Fibroblast of skin of right quadriceps (primary cell): ENCODE data around the gene SLC10A7.

ENCODE experiments used
- DNase-seq: peaks from one replicate; pipeline ENCODE4 v3.0.0-alpha.2; 2013

SLC10A7 gene

GRCh38 chr4:146490106-146490505 lies 31.6 kb downstream of the SLC10A7 start:
- DNase-seq: no peak

- DNase-seq: peak; percentile 39
Observed at GRCh38 chr4:146488495-146489174, 33.1 kb downstream of the SLC10A7 start.

- DNase-seq: no peak
Observed at GRCh38 chr4:146486565-146486964, 35.2 kb downstream of the SLC10A7 start.

GRCh38 chr4:146485968-146486367 lies 35.8 kb downstream of the SLC10A7 start:
- no peak for DNase-seq

GRCh38 chr4:146482788-146483187 lies 39.0 kb downstream of the SLC10A7 start:
- DNase-seq: no peak

- DNase-seq: no peak
Observed at GRCh38 chr4:146481246-146481645, 40.5 kb downstream of the SLC10A7 start.

GRCh38 chr4:146478009-146478408 lies 43.7 kb downstream of the SLC10A7 start:
- DNase-seq: no peak

GRCh38 chr4:146477054-146477453 lies 44.7 kb downstream of the SLC10A7 start:
- DNase-seq: peak; percentile 32

- DNase-seq: no peak
Observed at GRCh38 chr4:146472404-146472803, 49.3 kb downstream of the SLC10A7 start.

GRCh38 chr4:146470604-146471003 lies 51.1 kb downstream of the SLC10A7 start:
- peak; percentile 3 for DNase-seq

GRCh38 chr4:146469022-146469421 lies 52.7 kb downstream of the SLC10A7 start:
- DNase-seq: peak; percentile 3

- DNase-seq: peak; percentile 7
Observed at GRCh38 chr4:146465628-146466027, 56.1 kb downstream of the SLC10A7 start.

GRCh38 chr4:146462251-146462650 lies 59.5 kb downstream of the SLC10A7 start:
- no peak for DNase-seq

GRCh38 chr4:146458594-146458993 lies 63.1 kb downstream of the SLC10A7 start:
- no peak for DNase-seq

GRCh38 chr4:146456681-146457080 lies 65.1 kb downstream of the SLC10A7 start:
- DNase-seq: no peak

- no peak for DNase-seq
Observed at GRCh38 chr4:146453181-146453807, 68.4 kb downstream of the SLC10A7 start.

GRCh38 chr4:146450524-146450923 lies 71.2 kb downstream of the SLC10A7 start:
- no peak for DNase-seq

- DNase-seq: no peak
Observed at GRCh38 chr4:146446555-146446954, 75.2 kb downstream of the SLC10A7 start.

GRCh38 chr4:146445198-146446150 lies 76.3 kb downstream of the SLC10A7 start:
- no peak for DNase-seq

- DNase-seq: no peak
Observed at GRCh38 chr4:146443525-146443924, 78.2 kb downstream of the SLC10A7 start.

- peak; percentile 69 for DNase-seq
Observed at GRCh38 chr4:146442801-146443200, 78.9 kb downstream of the SLC10A7 start.

GRCh38 chr4:146439999-146440398 lies 81.7 kb downstream of the SLC10A7 start:
- DNase-seq: no peak

GRCh38 chr4:146439437-146439836 lies 82.3 kb downstream of the SLC10A7 start:
- DNase-seq: no peak

- no peak for DNase-seq
Observed at GRCh38 chr4:146437778-146438177, 84.0 kb downstream of the SLC10A7 start.
